Smooth muscle cell (in vitro differentiated cells): ENCODE measurements around the gene IMP3. TPM values are rescaled to one million over a fixed set of nuclear protein-coding genes. Genes with fewer than 3 reads are reported as not detected.

Experiments
- DNase-seq: peaks from one replicate; lab custom pipeline; 2025; ENCODE audit not compliant: unreplicated experiment; lab: John Stamatoyannopoulos, UW
- H2AFZ ChIP-seq: fragments of 200-600 bp; sonication (generic); 2 replicates; pipeline ENCODE4 v1.6.0; 2016; ENCODE audit warnings: antibody characterized with exemption, low read depth, mild to moderate bottlenecking
- H3F3A ChIP-seq: fragments of 200-600 bp; sonication (generic); 2 replicates; pipeline ENCODE4 v1.6.0; 2017; ENCODE audit warnings: antibody characterized with exemption, low read depth
- H3K27ac ChIP-seq: fragments of 200-600 bp; sonication (generic); 2 replicates; pipeline ENCODE4 v1.5.1; 2016; ENCODE audit warnings: low read depth, mild to moderate bottlenecking
- H3K27me3 ChIP-seq: fragments of 200-600 bp; sonication (generic); 2 replicates; pipeline ENCODE4 v1.6.1; 2016; ENCODE audit warnings: low read depth, mild to moderate bottlenecking
- H3K36me3 ChIP-seq: fragments of 200-600 bp; sonication (generic); 2 replicates; pipeline ENCODE4 v1.5.1; 2016; ENCODE audit warnings: low read depth
- H3K4me1 ChIP-seq: fragments of 200-600 bp; sonication (generic); 2 replicates; pipeline ENCODE4 v1.5.1; 2016; ENCODE audit warnings: low read depth
- H3K4me2 ChIP-seq: fragments of 200-600 bp; sonication (generic); 2 replicates; pipeline ENCODE4 v1.6.0; 2016; ENCODE audit warnings: mild to moderate bottlenecking
- H3K4me3 ChIP-seq: fragments of 200-600 bp; sonication (generic); 2 replicates; pipeline ENCODE4 v1.5.1; 2016; ENCODE audit warnings: mild to moderate bottlenecking
- H3K79me2 ChIP-seq: fragments of 200-600 bp; sonication (generic); 2 replicates; pipeline ENCODE4 v1.6.0; 2016; ENCODE audit warnings: low read depth, mild to moderate bottlenecking
- H3K9ac ChIP-seq: fragments of 200-600 bp; sonication (generic); 2 replicates; pipeline ENCODE4 v1.6.0; 2016; ENCODE audit warnings: low read depth
- H3K9me3 ChIP-seq: fragments of 200-600 bp; sonication (generic); replicated peaks from 2 replicates; pipeline ENCODE4 v1.5.1; 2016; ENCODE audit warnings: low read depth
- H4K20me1 ChIP-seq: fragments of 200-600 bp; sonication (generic); 2 replicates; pipeline ENCODE4 v1.6.0; 2016; ENCODE audit warnings: low read depth
- CTCF ChIP-seq: fragments of 200-600 bp; sonication (generic); IDR thresholded peaks from 2 replicates; pipeline ENCODE4 v1.5.1; 2017; ENCODE audit warnings: borderline replicate concordance, mild to moderate bottlenecking, antibody characterized with exemption; ENCODE audit not compliant: insufficient read depth, poor library complexity, severe bottlenecking
- WGBS: methylation state at CpG from one replicate; pipeline ENCODE4 v1.1.7; 2016; ENCODE audit warnings: low lambda C conversion rate; 5-methylcytosine and 5-hydroxymethylcytosine counted together
- polyA plus RNA-seq: library from polyadenylated mRNA; unstranded; fragments of >200 nt; fragmentation: Nextera tagmentation; extraction: Ambion mirVana; gene quantifications from 2 replicates; pipeline ENCODE4 v1.2.1, GENCODE V29; 2016
- total RNA-seq: library from RNA; depleted of rRNA; stranded (reverse); fragments of >200 nt; gene quantifications from 2 replicates; pipeline ENCODE4 v1.2.3, GENCODE V29; 2014

Gene IMP3
- total and polyA plus RNA-seq, 2 experiments from 2014 or later: 54.1 to 56.7 TPM

GRCh38 chr15:75666823-75667501 lies 26.9 kb upstream of the IMP3 start:
- no peak for TF ChIP-seq CTCF
- peaks cover 8% of the 10 kb centered on the region for H3F3A ChIP-seq
- no peaks in the 10 kb centered on the region for H3K27me3 ChIP-seq
- DNase-seq: peak; percentile 30
- no peaks in the 10 kb centered on the region for H3K9me3 ChIP-seq
- no peaks in the 10 kb centered on the region for H4K20me1 ChIP-seq
- peak overlapping the region; percentile 95 for H3K27ac ChIP-seq
- no peak overlapping the region for H3K4me3 ChIP-seq
- no peak overlapping the region for H2AFZ ChIP-seq
- H3K4me2 ChIP-seq: peak overlapping the region; percentile 37
- peaks cover 10% of the 10 kb centered on the region for H3K4me1 ChIP-seq
- no peaks in the 10 kb centered on the region for H3K36me3 ChIP-seq
- H3K79me2 ChIP-seq: no peaks in the 10 kb centered on the region
- peak overlapping the region; percentile 77 for H3K9ac ChIP-seq
- WGBS: 64% methylated on average over 14 of the region's 15 CpGs

- no peak overlapping the region for H2AFZ ChIP-seq
- DNase-seq: no peak
- no peak overlapping the region for H3K4me3 ChIP-seq
- H3K27ac ChIP-seq: no peak overlapping the region
- H3K36me3 ChIP-seq: no peaks in the 10 kb centered on the region
- H3K9me3 ChIP-seq: no peaks in the 10 kb centered on the region
- no peak overlapping the region for H3K9ac ChIP-seq
- H3K79me2 ChIP-seq: no peaks in the 10 kb centered on the region
- H3K4me1 ChIP-seq: peaks cover 10% of the 10 kb centered on the region
- no peak overlapping the region for H3K4me2 ChIP-seq
- no peaks in the 10 kb centered on the region for H4K20me1 ChIP-seq
- 92% methylated on average over 11 of the region's 11 CpGs for WGBS
- no peak for TF ChIP-seq CTCF
- H3F3A ChIP-seq: peaks cover 8% of the 10 kb centered on the region
- H3K27me3 ChIP-seq: no peaks in the 10 kb centered on the region
Observed at GRCh38 chr15:75663931-75664421, 24.0 kb upstream of the IMP3 start.

GRCh38 chr15:75662823-75663519 lies 22.9 kb upstream of the IMP3 start:
- WGBS: 95% methylated on average over 9 of the region's 9 CpGs
- DNase-seq: no peak
- Histone ChIP-seq H3K4me1 (peaks cover 10% of the 10 kb centered on the region), H3K9me3 (no peaks in the 10 kb centered on the region), H3K27me3 (no peaks in the 10 kb centered on the region), H2AFZ (no peak overlapping the region), H3K36me3 (no peaks in the 10 kb centered on the region), H3K4me2 (no peak overlapping the region), H3K79me2 (no peaks in the 10 kb centered on the region), H3K9ac (no peak overlapping the region), H3K27ac (no peak overlapping the region), H4K20me1 (peaks cover 7% of the 10 kb centered on the region), H3K4me3 (no peak overlapping the region), H3F3A (peaks cover 8% of the 10 kb centered on the region)
- TF ChIP-seq CTCF: no peak

- H3K4me1 ChIP-seq: peaks cover 5% of the 10 kb centered on the region
- H3K4me2 ChIP-seq: peak overlapping the region; percentile 58
- H3K36me3 ChIP-seq: no peaks in the 10 kb centered on the region
- H4K20me1 ChIP-seq: peaks cover 18% of the 10 kb centered on the region
- H3K27ac ChIP-seq: peak overlapping the region; percentile 94
- H2AFZ ChIP-seq: no peak overlapping the region
- H3K4me3 ChIP-seq: no peak overlapping the region
- H3K9me3 ChIP-seq: no peaks in the 10 kb centered on the region
- no peak for TF ChIP-seq CTCF
- peaks cover 8% of the 10 kb centered on the region for H3F3A ChIP-seq
- WGBS: 60% methylated on average over 3 of the region's 3 CpGs
- no peaks in the 10 kb centered on the region for H3K27me3 ChIP-seq
- DNase-seq: no peak
- no peaks in the 10 kb centered on the region for H3K79me2 ChIP-seq
- peak overlapping the region; percentile 73 for H3K9ac ChIP-seq
Observed at GRCh38 chr15:75661756-75662140, 21.7 kb upstream of the IMP3 start.
